ENCODE results near the gene CAMK4. TPM values are rescaled to one million over a fixed set of nuclear protein-coding genes. Genes with fewer than 3 reads are reported as not detected.

CAMK4 gene
- total and polyA plus RNA-seq, 2 experiments from 2014 or later: 4.2 to 7.3 TPM

DNA sequence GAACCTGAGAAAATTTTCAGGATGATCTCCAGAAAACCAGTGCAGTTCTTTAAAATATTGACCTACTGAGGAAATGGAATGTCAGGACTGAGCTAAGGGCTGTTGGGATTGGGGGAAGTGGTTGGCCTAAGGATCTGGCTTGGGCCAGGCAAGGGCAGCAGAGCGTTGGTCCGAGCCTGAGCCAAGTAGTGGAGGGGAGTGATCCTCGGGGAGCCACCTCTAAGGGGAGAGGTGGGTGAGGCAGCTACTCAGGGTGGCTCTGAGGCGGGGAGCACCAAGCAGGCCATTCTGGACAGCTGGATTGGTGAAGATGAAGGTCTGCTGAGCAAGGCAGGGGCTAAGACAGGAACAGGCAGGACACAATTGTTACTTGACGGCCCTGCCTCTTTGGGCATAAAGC is 11.5 kb downstream of the CAMK4 start (continued):
- TF ChIP-seq, protein P1, sequence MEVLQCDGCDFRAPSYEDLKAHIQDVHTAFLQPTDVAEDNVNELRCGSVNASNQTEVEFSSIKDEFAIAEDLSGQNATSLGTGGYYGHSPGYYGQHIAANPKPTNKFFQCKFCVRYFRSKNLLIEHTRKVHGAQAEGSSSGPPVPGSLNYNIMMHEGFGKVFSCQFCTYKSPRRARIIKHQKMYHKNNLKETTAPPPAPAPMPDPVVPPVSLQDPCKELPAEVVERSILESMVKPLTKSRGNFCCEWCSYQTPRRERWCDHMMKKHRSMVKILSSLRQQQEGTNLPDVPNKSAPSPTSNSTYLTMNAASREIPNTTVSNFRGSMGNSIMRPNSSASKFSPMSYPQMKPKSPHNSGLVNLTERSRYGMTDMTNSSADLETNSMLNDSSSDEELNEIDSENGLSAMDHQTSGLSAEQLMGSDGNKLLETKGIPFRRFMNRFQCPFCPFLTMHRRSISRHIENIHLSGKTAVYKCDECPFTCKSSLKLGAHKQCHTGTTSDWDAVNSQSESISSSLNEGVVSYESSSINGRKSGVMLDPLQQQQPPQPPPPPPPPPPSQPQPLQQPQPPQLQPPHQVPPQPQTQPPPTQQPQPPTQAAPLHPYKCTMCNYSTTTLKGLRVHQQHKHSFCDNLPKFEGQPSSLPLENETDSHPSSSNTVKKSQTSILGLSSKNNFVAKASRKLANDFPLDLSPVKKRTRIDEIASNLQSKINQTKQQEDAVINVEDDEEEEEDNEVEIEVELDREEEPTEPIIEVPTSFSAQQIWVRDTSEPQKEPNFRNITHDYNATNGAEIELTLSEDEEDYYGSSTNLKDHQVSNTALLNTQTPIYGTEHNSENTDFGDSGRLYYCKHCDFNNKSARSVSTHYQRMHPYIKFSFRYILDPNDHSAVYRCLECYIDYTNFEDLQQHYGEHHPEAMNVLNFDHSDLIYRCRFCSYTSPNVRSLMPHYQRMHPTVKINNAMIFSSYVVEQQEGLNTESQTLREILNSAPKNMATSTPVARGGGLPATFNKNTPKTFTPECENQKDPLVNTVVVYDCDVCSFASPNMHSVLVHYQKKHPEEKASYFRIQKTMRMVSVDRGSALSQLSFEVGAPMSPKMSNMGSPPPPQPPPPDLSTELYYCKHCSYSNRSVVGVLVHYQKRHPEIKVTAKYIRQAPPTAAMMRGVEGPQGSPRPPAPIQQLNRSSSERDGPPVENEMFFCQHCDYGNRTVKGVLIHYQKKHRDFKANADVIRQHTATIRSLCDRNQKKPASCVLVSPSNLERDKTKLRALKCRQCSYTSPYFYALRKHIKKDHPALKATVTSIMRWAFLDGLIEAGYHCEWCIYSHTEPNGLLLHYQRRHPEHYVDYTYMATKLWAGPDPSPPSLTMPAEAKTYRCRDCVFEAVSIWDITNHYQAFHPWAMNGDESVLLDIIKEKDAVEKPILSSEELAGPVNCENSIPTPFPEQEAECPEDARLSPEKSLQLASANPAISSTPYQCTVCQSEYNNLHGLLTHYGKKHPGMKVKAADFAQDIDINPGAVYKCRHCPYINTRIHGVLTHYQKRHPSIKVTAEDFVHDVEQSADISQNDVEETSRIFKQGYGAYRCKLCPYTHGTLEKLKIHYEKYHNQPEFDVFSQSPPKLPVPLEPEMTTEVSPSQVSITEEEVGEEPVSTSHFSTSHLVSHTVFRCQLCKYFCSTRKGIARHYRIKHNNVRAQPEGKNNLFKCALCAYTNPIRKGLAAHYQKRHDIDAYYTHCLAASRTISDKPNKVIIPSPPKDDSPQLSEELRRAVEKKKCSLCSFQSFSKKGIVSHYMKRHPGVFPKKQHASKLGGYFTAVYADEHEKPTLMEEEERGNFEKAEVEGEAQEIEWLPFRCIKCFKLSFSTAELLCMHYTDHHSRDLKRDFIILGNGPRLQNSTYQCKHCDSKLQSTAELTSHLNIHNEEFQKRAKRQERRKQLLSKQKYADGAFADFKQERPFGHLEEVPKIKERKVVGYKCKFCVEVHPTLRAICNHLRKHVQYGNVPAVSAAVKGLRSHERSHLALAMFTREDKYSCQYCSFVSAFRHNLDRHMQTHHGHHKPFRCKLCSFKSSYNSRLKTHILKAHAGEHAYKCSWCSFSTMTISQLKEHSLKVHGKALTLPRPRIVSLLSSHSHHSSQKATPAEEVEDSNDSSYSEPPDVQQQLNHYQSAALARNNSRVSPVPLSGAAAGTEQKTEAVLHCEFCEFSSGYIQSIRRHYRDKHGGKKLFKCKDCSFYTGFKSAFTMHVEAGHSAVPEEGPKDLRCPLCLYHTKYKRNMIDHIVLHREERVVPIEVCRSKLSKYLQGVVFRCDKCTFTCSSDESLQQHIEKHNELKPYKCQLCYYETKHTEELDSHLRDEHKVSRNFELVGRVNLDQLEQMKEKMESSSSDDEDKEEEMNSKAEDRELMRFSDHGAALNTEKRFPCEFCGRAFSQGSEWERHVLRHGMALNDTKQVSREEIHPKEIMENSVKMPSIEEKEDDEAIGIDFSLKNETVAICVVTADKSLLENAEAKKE (CRISPR knock-in tag; IDR thresholded peaks at IDR 0.05): no peak
- no peak for TF ChIP-seq NANOG (IDR thresholded peaks at IDR 0.05; ENCODE audit: borderline replicate concordance)
- TF ChIP-seq, protein P2, sequence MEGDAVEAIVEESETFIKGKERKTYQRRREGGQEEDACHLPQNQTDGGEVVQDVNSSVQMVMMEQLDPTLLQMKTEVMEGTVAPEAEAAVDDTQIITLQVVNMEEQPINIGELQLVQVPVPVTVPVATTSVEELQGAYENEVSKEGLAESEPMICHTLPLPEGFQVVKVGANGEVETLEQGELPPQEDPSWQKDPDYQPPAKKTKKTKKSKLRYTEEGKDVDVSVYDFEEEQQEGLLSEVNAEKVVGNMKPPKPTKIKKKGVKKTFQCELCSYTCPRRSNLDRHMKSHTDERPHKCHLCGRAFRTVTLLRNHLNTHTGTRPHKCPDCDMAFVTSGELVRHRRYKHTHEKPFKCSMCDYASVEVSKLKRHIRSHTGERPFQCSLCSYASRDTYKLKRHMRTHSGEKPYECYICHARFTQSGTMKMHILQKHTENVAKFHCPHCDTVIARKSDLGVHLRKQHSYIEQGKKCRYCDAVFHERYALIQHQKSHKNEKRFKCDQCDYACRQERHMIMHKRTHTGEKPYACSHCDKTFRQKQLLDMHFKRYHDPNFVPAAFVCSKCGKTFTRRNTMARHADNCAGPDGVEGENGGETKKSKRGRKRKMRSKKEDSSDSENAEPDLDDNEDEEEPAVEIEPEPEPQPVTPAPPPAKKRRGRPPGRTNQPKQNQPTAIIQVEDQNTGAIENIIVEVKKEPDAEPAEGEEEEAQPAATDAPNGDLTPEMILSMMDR (conservative IDR thresholded peaks at IDR 0.05; ENCODE audit: low read depth in 2 of 2): no peak
- TF ChIP-seq CREB1 (CRISPR knock-in tag; IDR thresholded peaks at IDR 0.05; ENCODE audit: low read depth): no peak
- TF ChIP-seq EZH2phosphoT487 (IDR thresholded peaks at IDR 0.05; ENCODE audit: unreplicated experiment): no peak
- TF ChIP-seq, protein P3, sequence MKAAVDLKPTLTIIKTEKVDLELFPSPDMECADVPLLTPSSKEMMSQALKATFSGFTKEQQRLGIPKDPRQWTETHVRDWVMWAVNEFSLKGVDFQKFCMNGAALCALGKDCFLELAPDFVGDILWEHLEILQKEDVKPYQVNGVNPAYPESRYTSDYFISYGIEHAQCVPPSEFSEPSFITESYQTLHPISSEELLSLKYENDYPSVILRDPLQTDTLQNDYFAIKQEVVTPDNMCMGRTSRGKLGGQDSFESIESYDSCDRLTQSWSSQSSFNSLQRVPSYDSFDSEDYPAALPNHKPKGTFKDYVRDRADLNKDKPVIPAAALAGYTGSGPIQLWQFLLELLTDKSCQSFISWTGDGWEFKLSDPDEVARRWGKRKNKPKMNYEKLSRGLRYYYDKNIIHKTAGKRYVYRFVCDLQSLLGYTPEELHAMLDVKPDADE (IDR thresholded peaks at IDR 0.05): no peak
- TF ChIP-seq, protein P4, sequence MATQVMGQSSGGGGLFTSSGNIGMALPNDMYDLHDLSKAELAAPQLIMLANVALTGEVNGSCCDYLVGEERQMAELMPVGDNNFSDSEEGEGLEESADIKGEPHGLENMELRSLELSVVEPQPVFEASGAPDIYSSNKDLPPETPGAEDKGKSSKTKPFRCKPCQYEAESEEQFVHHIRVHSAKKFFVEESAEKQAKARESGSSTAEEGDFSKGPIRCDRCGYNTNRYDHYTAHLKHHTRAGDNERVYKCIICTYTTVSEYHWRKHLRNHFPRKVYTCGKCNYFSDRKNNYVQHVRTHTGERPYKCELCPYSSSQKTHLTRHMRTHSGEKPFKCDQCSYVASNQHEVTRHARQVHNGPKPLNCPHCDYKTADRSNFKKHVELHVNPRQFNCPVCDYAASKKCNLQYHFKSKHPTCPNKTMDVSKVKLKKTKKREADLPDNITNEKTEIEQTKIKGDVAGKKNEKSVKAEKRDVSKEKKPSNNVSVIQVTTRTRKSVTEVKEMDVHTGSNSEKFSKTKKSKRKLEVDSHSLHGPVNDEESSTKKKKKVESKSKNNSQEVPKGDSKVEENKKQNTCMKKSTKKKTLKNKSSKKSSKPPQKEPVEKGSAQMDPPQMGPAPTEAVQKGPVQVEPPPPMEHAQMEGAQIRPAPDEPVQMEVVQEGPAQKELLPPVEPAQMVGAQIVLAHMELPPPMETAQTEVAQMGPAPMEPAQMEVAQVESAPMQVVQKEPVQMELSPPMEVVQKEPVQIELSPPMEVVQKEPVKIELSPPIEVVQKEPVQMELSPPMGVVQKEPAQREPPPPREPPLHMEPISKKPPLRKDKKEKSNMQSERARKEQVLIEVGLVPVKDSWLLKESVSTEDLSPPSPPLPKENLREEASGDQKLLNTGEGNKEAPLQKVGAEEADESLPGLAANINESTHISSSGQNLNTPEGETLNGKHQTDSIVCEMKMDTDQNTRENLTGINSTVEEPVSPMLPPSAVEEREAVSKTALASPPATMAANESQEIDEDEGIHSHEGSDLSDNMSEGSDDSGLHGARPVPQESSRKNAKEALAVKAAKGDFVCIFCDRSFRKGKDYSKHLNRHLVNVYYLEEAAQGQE (IDR thresholded peaks at IDR 0.05; ENCODE audit: unreplicated experiment): no peak
- TF ChIP-seq STAT1 (IDR thresholded peaks at IDR 0.05; ENCODE audit: unreplicated experiment): no peak
